Right lobe of liver (tissue), 4 donors: ENCODE data around the gene DNAH17.

ENCODE experiments used
- POLR2A ChIP-seq: fragments of 450-650 bp; IDR thresholded peaks from one replicate; pipeline ENCODE4 v1.6.1; 2017; ENCODE audit warnings: antibody characterized with exemption, mild to moderate bottlenecking
- TF ChIP-seq, protein P1 (sequence below), 4 donors: fragments of 200-600 bp in 3 of 4; fragments of 450-650 bp in 1 of 4; IDR thresholded peaks; one replicate each; pipeline versions ENCODE4 v1.5.1 to v1.8.0; 2016 to 2022; ENCODE audit warnings: antibody characterized with exemption in 4 of 4, mild to moderate bottlenecking in 2 of 4
- donor health status: DM: no; HTN: no; CAD: no.
- donor health status: DM: no; HTN: no; CAD: no.
- donor health status: DM: no; HTN: yes; CAD: no.

DNA sequence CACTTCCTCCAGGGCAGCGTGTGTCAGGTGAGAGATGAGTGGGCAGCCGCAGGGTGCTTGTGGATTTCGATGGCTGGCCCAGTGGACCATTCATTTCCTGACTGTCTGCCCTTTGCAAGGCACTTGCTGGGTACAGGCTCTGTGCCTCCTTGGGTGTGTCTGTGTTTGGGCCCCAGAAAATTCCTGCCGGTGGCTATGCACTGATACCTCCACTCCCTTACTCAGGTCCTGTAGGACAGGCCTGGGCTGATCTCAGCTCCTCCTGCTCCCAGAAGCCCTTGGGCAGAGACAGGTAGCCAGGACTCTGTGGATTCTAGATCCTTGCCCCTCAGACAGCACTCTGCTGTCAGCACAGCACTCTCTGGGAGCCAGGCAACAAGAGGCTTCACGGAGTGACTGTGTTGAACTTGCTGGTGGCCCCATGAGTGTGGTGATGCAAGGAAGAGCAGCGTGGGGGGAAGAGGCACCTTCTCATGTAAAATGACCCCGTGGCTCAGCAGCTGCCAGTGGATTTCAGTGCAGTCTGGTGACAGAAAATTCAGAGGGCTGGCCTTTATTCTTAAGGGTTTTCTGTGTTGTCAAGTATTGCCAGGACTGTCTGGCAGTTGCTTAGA, 169.7 kb downstream of the DNAH17 start:
- TF ChIP-seq, protein P1, sequence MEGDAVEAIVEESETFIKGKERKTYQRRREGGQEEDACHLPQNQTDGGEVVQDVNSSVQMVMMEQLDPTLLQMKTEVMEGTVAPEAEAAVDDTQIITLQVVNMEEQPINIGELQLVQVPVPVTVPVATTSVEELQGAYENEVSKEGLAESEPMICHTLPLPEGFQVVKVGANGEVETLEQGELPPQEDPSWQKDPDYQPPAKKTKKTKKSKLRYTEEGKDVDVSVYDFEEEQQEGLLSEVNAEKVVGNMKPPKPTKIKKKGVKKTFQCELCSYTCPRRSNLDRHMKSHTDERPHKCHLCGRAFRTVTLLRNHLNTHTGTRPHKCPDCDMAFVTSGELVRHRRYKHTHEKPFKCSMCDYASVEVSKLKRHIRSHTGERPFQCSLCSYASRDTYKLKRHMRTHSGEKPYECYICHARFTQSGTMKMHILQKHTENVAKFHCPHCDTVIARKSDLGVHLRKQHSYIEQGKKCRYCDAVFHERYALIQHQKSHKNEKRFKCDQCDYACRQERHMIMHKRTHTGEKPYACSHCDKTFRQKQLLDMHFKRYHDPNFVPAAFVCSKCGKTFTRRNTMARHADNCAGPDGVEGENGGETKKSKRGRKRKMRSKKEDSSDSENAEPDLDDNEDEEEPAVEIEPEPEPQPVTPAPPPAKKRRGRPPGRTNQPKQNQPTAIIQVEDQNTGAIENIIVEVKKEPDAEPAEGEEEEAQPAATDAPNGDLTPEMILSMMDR (IDR thresholded peaks at IDR 0.05) = no peak
- TF ChIP-seq POLR2A = no peak
